ENCODE measurements around the gene TAPT1.

The TAPT1 gene

DNA sequence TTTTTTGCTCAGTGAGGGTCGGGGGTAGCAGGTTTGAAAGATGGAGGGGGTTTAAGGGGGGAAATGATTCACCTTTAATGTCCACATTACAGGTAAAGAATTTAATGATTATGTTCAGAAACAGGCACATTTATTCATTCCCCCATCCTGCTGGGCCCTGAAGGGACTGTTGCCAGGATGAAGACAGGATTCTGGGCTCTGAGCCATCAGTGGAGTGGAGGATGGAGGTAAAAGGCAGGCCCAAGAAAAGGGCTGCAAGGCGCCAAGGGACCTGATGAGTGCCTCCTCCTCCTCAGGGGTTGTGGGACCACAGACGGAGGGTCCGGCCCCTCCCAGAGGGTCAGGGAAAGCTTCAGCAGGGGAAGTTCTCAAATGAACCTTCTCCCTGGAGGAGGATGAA lies 102.0 kb downstream of the TAPT1 start:
- H3K27me3 ChIP-seq (ENCODE audit: control insufficient read depth in 2 of 2, insufficient read depth in 2 of 2, low read length in 2 of 2), result no peaks in the 10 kb centered on the region
- no peak overlapping the region for H3K4me3 ChIP-seq (ENCODE audit: low read length in 2 of 2)
- H3K9me3 ChIP-seq (ENCODE audit: control insufficient read depth in 2 of 2, low read length in 2 of 2), result no peaks in the 10 kb centered on the region
- no peak overlapping the region for H3K9ac ChIP-seq (ENCODE audit: low read depth in 1 of 2, low read length in 2 of 2)
- no peak overlapping the region for H3K27ac ChIP-seq (ENCODE audit: low read depth in 2 of 2, low read length in 2 of 2)
- H3K4me1 ChIP-seq (ENCODE audit: control insufficient read depth in 2 of 2, insufficient read depth in 2 of 2, low read length in 2 of 2), result peaks cover 3 to 4% of the 10 kb centered on the region in 2 donors
- H3K36me3 ChIP-seq (ENCODE audit: control insufficient read depth in 2 of 2, insufficient read depth in 2 of 2, low read length in 2 of 2), result no peaks in the 10 kb centered on the region

DNA sequence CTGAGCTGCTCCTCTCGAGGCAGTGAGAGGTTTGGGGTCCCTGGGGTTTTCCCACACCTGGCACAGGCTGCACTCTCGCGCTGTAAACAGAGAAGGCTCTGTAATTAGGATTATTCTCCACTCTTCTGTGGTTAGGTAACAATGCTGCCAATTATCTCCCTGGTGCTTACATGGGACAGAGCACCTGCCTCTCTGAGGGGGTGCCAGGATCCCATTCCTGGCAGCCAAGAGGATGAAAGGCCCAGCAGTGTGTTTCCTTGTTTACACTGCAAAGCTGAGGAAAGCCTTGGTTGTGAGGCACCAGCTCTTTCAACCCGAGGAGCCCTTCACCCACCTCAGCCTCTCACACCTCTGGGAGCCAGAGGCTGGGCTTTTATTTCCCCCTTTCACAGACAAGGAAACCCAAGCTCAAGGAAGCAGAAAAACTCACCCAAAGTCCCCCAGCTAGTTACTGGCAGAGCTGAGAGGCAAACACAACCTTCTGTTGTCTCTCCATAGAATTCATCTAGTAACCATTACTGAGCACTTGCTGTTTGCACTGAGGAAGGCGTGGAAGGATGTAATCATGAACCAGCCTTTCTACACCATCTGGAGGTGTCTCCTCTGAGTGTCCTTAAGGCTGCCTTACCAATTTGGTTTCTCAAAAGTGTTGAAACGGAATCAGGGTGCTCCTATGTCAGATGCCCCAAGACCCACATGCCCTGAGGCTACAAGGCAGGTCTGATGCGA lies 102.8 kb downstream of the TAPT1 start:
- H3K9ac ChIP-seq (ENCODE audit: low read depth in 1 of 2, low read length in 2 of 2), result no peak overlapping the region
- H3K36me3 ChIP-seq (ENCODE audit: control insufficient read depth in 2 of 2, insufficient read depth in 2 of 2, low read length in 2 of 2), result no peaks in the 10 kb centered on the region
- H3K27ac ChIP-seq (ENCODE audit: low read depth in 2 of 2, low read length in 2 of 2), result no peak overlapping the region
- no peaks in the 10 kb centered on the region for H3K9me3 ChIP-seq (ENCODE audit: control insufficient read depth in 2 of 2, low read length in 2 of 2)
- H3K4me3 ChIP-seq (ENCODE audit: low read length in 2 of 2), result no peak overlapping the region
- H3K4me1 ChIP-seq (ENCODE audit: control insufficient read depth in 2 of 2, insufficient read depth in 2 of 2, low read length in 2 of 2), result peaks cover 0 to 3% of the 10 kb centered on the region in 2 donors
- no peaks in the 10 kb centered on the region for H3K27me3 ChIP-seq (ENCODE audit: control insufficient read depth in 2 of 2, insufficient read depth in 2 of 2, low read length in 2 of 2)

DNA sequence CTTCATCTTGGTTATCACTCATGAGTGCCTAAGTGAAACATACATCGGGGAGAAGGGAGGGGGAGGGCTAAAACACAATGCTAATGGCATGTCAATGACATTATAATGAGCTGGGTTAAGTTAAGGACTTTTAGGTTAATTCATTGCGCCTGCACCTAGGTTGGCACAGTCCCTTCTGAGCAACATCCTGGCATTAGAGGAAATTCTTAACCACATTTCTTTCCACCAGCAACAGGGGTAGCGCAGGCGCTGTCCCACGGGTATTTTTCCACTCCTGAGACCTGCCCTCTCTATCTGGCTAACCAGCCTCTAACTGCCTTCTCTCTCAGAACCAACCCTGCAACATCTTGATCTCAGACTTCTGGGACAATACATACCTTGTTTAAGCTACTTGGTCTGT lies 103.5 kb downstream of the TAPT1 start:
- Histone ChIP-seq H3K27ac (ENCODE audit: low read depth in 2 of 2, low read length in 2 of 2) (no peak overlapping the region), H3K36me3 (ENCODE audit: control insufficient read depth in 2 of 2, insufficient read depth in 2 of 2, low read length in 2 of 2) (no peaks in the 10 kb centered on the region), H3K27me3 (ENCODE audit: control insufficient read depth in 2 of 2, insufficient read depth in 2 of 2, low read length in 2 of 2) (no peaks in the 10 kb centered on the region), H3K9ac (ENCODE audit: low read depth in 1 of 2, low read length in 2 of 2) (no peak overlapping the region), H3K4me3 (ENCODE audit: low read length in 2 of 2) (no peak overlapping the region), H3K4me1 (ENCODE audit: control insufficient read depth in 2 of 2, insufficient read depth in 2 of 2, low read length in 2 of 2) (peaks cover 0 to 3% of the 10 kb centered on the region in 2 donors), H3K9me3 (ENCODE audit: control insufficient read depth in 2 of 2, low read length in 2 of 2) (no peaks in the 10 kb centered on the region)

DNA sequence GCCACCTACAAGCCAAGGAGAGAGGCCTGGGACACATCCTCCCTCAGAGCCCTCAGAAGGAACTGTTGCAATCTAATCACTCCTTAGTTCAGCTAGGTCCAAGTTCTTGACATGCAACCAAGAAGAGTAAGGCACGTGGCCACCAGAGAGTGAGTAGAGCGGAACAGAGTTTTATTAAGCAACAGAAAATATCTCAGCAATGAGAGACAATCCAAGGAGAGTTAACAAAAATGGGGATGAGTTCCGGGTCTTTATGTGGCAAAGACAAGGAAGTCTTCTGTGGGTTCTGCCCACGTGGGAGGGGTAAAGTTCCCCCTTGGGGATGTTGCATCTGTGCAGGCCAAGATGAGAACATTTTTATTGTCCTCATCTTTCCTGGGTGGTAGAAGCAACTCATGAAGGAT lies 104.0 kb downstream of the TAPT1 start:
- no peak overlapping the region for H3K4me3 ChIP-seq (ENCODE audit: low read length in 2 of 2)
- H3K36me3 ChIP-seq (ENCODE audit: control insufficient read depth in 2 of 2, insufficient read depth in 2 of 2, low read length in 2 of 2), result no peaks in the 10 kb centered on the region
- no peaks in the 10 kb centered on the region for H3K9me3 ChIP-seq (ENCODE audit: control insufficient read depth in 2 of 2, low read length in 2 of 2)
- peaks cover 0 to 3% of the 10 kb centered on the region in 2 donors for H3K4me1 ChIP-seq (ENCODE audit: control insufficient read depth in 2 of 2, insufficient read depth in 2 of 2, low read length in 2 of 2)
- H3K9ac ChIP-seq (ENCODE audit: low read depth in 1 of 2, low read length in 2 of 2), result no peak overlapping the region
- H3K27ac ChIP-seq (ENCODE audit: low read depth in 2 of 2, low read length in 2 of 2), result no peak overlapping the region
- H3K27me3 ChIP-seq (ENCODE audit: control insufficient read depth in 2 of 2, insufficient read depth in 2 of 2, low read length in 2 of 2), result no peaks in the 10 kb centered on the region

DNA sequence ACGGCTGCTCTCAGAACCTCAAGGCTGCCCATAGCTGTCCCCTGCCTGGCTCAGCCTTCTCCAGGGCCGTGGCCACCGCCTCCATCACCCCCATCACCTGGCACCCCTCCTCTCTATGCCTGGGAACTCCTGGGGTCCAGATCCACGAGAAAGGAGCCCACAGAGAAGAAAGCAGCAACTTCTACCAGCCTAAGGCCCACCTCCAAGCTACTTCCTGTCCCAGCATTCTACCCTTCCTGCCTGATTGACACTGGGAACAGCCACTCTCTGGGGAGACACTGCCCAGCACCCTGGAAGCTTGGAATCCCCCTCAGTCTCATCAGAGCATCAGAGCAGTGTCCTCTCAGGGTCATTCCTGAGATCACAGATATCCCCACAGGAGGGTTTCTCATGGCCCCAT lies 105.6 kb downstream of the TAPT1 start:
- no peaks in the 10 kb centered on the region for H3K27me3 ChIP-seq (ENCODE audit: control insufficient read depth in 2 of 2, insufficient read depth in 2 of 2, low read length in 2 of 2)
- H3K4me1 ChIP-seq (ENCODE audit: control insufficient read depth in 2 of 2, insufficient read depth in 2 of 2, low read length in 2 of 2), result peaks cover 0 to 3% of the 10 kb centered on the region in 2 donors
- no peak overlapping the region for H3K9ac ChIP-seq (ENCODE audit: low read depth in 1 of 2, low read length in 2 of 2)
- no peaks in the 10 kb centered on the region for H3K9me3 ChIP-seq (ENCODE audit: control insufficient read depth in 2 of 2, low read length in 2 of 2)
- H3K27ac ChIP-seq (ENCODE audit: low read depth in 2 of 2, low read length in 2 of 2), result no peak overlapping the region
- H3K36me3 ChIP-seq (ENCODE audit: control insufficient read depth in 2 of 2, insufficient read depth in 2 of 2, low read length in 2 of 2), result no peaks in the 10 kb centered on the region
- H3K4me3 ChIP-seq (ENCODE audit: low read length in 2 of 2), result no peak overlapping the region

DNA sequence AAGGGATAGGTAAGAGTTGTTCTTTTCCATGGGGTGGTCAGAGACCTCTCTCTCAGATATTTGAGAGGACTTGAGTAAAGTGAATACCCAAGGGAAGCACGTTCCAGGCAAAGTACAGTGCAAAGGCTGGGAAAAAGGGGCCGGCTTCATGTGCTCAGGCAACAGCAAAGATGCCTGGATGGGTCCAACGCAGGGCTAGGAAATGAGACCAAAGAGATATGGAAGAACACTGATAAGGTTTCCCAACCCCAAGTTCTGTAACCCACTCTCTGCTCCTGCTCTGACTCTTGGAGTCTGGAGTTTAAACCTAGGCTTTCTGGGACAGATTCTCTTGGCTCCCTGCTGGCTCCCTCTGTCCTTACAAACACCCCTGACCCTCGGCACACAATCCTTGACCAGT lies 106.3 kb downstream of the TAPT1 start:
- H3K9ac ChIP-seq (ENCODE audit: low read depth in 1 of 2, low read length in 2 of 2), result no peak overlapping the region
- no peak overlapping the region for H3K4me3 ChIP-seq (ENCODE audit: low read length in 2 of 2)
- no peak overlapping the region for H3K27ac ChIP-seq (ENCODE audit: low read depth in 2 of 2, low read length in 2 of 2)
- no peaks in the 10 kb centered on the region for H3K27me3 ChIP-seq (ENCODE audit: control insufficient read depth in 2 of 2, insufficient read depth in 2 of 2, low read length in 2 of 2)
- no peaks in the 10 kb centered on the region for H3K36me3 ChIP-seq (ENCODE audit: control insufficient read depth in 2 of 2, insufficient read depth in 2 of 2, low read length in 2 of 2)
- H3K4me1 ChIP-seq (ENCODE audit: control insufficient read depth in 2 of 2, insufficient read depth in 2 of 2, low read length in 2 of 2), result peaks cover 0 to 3% of the 10 kb centered on the region in 2 donors
- no peaks in the 10 kb centered on the region for H3K9me3 ChIP-seq (ENCODE audit: control insufficient read depth in 2 of 2, low read length in 2 of 2)

DNA sequence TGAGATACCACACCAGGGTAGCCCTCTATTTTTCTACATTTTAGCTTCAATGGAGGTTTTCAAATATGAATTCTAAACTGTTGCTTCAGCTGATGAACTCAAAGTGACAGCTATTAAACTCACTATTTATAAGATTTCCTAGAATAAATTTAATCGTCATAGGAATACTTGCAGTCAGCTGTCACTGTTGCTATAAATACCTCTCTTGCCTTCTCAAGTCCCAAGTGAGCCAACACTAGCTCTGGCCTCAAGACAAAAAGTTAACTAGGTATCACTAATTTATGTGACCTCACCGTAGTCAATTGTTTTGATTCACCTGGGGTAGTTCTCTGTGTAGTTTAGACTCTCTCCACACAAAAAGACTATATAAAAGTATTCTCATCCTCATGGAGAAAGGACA lies 108.2 kb downstream of the TAPT1 start:
- Histone ChIP-seq H3K36me3 (ENCODE audit: control insufficient read depth in 2 of 2, insufficient read depth in 2 of 2, low read length in 2 of 2) (no peaks in the 10 kb centered on the region), H3K27ac (ENCODE audit: low read depth in 2 of 2, low read length in 2 of 2) (no peak overlapping the region), H3K27me3 (ENCODE audit: control insufficient read depth in 2 of 2, insufficient read depth in 2 of 2, low read length in 2 of 2) (no peaks in the 10 kb centered on the region), H3K4me1 (ENCODE audit: control insufficient read depth in 2 of 2, insufficient read depth in 2 of 2, low read length in 2 of 2) (no peaks in the 10 kb centered on the region), H3K4me3 (ENCODE audit: low read length in 2 of 2) (no peak overlapping the region), H3K9me3 (ENCODE audit: control insufficient read depth in 2 of 2, low read length in 2 of 2) (no peaks in the 10 kb centered on the region), H3K9ac (ENCODE audit: low read depth in 1 of 2, low read length in 2 of 2) (no peak overlapping the region)

DNA sequence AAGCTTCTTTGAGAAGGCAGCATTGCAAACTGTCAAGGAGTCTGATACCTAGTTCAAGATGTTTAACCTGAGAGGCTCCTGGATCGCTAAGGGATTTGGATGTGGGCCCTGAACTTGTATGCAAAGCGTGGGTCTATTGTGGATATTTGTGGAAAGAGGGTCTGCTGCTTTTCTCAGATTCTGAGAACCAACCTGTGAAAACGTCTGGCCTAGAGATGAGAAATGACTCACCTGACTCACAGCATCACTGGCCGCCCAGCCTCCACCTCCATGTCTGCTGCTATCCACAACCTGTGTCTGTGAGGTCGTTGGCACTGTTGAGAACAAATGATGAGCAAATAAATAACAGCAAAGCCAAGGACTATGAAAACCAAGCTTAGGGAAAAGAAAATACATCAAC lies 109.1 kb downstream of the TAPT1 start:
- no peak overlapping the region for H3K27ac ChIP-seq (ENCODE audit: low read depth in 2 of 2, low read length in 2 of 2)
- H3K4me3 ChIP-seq (ENCODE audit: low read length in 2 of 2), result no peak overlapping the region
- no peaks in the 10 kb centered on the region for H3K27me3 ChIP-seq (ENCODE audit: control insufficient read depth in 2 of 2, insufficient read depth in 2 of 2, low read length in 2 of 2)
- H3K36me3 ChIP-seq (ENCODE audit: control insufficient read depth in 2 of 2, insufficient read depth in 2 of 2, low read length in 2 of 2), result no peaks in the 10 kb centered on the region
- H3K9me3 ChIP-seq (ENCODE audit: control insufficient read depth in 2 of 2, low read length in 2 of 2), result no peaks in the 10 kb centered on the region
- H3K4me1 ChIP-seq (ENCODE audit: control insufficient read depth in 2 of 2, insufficient read depth in 2 of 2, low read length in 2 of 2), result no peaks in the 10 kb centered on the region
- no peak overlapping the region for H3K9ac ChIP-seq (ENCODE audit: low read depth in 1 of 2, low read length in 2 of 2)

DNA sequence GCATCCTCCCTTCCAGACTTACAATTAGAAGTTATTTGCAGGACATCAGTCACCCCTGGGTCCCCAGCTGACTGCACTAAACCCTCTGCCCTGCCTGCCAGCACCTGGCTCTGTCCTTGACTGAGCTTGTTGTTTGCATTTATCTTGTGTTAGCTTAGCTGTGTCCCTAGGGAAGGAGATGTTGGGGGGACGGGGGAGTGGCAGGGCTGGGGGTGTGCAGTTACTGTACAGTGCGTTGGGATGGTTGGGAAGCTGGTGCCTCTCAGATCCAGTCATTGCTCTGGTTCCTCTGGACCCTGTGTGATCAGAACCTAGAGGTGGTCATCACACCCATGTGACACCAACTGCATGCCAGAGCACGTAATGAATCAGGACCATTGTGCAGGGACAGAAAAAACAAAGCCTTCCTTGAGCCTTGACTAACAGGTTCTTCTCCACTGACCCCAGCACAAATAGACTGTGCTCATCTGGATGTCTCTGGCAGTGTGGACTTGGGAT lies 109.7 kb downstream of the TAPT1 start:
- Histone ChIP-seq H3K4me1 (ENCODE audit: control insufficient read depth in 2 of 2, insufficient read depth in 2 of 2, low read length in 2 of 2) (no peaks in the 10 kb centered on the region), H3K27ac (ENCODE audit: low read depth in 2 of 2, low read length in 2 of 2) (no peak overlapping the region), H3K9me3 (ENCODE audit: control insufficient read depth in 2 of 2, low read length in 2 of 2) (no peaks in the 10 kb centered on the region), H3K4me3 (ENCODE audit: low read length in 2 of 2) (no peak overlapping the region), H3K27me3 (ENCODE audit: control insufficient read depth in 2 of 2, insufficient read depth in 2 of 2, low read length in 2 of 2) (no peaks in the 10 kb centered on the region), H3K9ac (ENCODE audit: low read depth in 1 of 2, low read length in 2 of 2) (no peak overlapping the region), H3K36me3 (ENCODE audit: control insufficient read depth in 2 of 2, insufficient read depth in 2 of 2, low read length in 2 of 2) (no peaks in the 10 kb centered on the region)

DNA sequence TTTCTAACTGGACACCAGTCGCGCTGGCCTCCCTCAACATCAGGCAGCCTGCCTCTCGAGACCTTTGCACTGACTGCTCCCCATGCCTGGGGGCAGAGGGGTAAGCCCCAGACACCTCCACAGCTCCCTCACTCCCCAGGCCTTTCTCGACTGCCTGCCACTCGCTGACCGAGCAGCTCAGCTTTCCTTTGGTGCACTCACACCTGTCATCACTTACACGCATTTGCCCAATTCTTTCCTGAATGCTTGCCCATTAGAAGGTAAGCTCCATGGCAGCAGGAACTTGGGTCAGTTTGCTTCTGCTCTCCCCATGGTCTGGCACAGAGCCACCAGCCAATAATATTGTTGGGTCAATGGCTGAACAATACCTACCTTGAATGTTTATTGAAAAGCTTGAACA lies 110.3 kb downstream of the TAPT1 start:
- Histone ChIP-seq H3K27ac (ENCODE audit: low read depth in 2 of 2, low read length in 2 of 2) (no peak overlapping the region), H3K36me3 (ENCODE audit: control insufficient read depth in 2 of 2, insufficient read depth in 2 of 2, low read length in 2 of 2) (no peaks in the 10 kb centered on the region), H3K4me1 (ENCODE audit: control insufficient read depth in 2 of 2, insufficient read depth in 2 of 2, low read length in 2 of 2) (no peaks in the 10 kb centered on the region), H3K9ac (ENCODE audit: low read depth in 1 of 2, low read length in 2 of 2) (no peak overlapping the region), H3K9me3 (ENCODE audit: control insufficient read depth in 2 of 2, low read length in 2 of 2) (no peaks in the 10 kb centered on the region), H3K27me3 (ENCODE audit: control insufficient read depth in 2 of 2, insufficient read depth in 2 of 2, low read length in 2 of 2) (no peaks in the 10 kb centered on the region), H3K4me3 (ENCODE audit: low read length in 2 of 2) (no peak overlapping the region)

All from mucosa of rectum (tissue), 2 donors.